K562 (cell line): ENCODE results near the gene SOX15. TPM values are rescaled to one million over a fixed set of nuclear protein-coding genes. Genes with fewer than 3 reads are reported as not detected.

ENCODE experiments used
- EP300 ChIP-seq: IDR thresholded peaks from 2 replicates; pipeline ENCODE4 v1.6.1; 2012; ENCODE audit warnings: low read length, improper control_type of control experiment
- HNRNPH1 ChIP-seq: fragments of 200-400 bp; formaldehyde crosslinking; optimal IDR thresholded peaks from 2 replicates; pipeline ENCODE3; 2017; ENCODE audit warnings: low read depth, mild to moderate bottlenecking, low read length, moderate library complexity
- HNRNPLL ChIP-seq: fragments of 200-400 bp; formaldehyde crosslinking; IDR thresholded peaks from 2 replicates; pipeline ENCODE4 v1.6.1; 2017; ENCODE audit warnings: low read length, low read depth, mild to moderate bottlenecking; ENCODE audit not compliant: poor library complexity, severe bottlenecking
- IFI16 ChIP-seq: fragments of 250-450 bp; sonication (Bioruptor Pico); IDR thresholded peaks from 2 replicates; pipeline ENCODE4 v2.1.2; 2022; ENCODE audit warnings: mild to moderate bottlenecking, inconsistent platforms
- JUND ChIP-seq, 2 experiments: IDR thresholded peaks; 2 replicates in 1 of 2; 3 replicates in 1 of 2; pipeline ENCODE4 v1.6.1; 2011; ENCODE audit warnings: borderline replicate concordance in 2 of 2, low read depth in 2 of 2, low read length in 2 of 2, improper control_type of control experiment in 1 of 2, missing biosample characterization in 1 of 2, missing genetic modification characterization in 1 of 2, missing genetic modification reagents in 1 of 2
- KAT8 ChIP-seq: fragments of 450-650 bp; IDR thresholded peaks from 2 replicates; pipeline ENCODE4 v1.6.1; 2016; ENCODE audit warnings: low read depth, mild to moderate bottlenecking
- MAX ChIP-seq: sonication (generic); formaldehyde crosslinking; IDR thresholded peaks from 2 replicates; pipeline ENCODE4 v1.9.0; 2022; ENCODE audit warnings: mild to moderate bottlenecking, missing genetic modification reagents
- NCOA1 ChIP-seq: fragments of 450-650 bp; IDR thresholded peaks from 2 replicates; pipeline ENCODE4 v1.6.1; 2016; ENCODE audit warnings: low read depth
- NFE2 ChIP-seq: IDR thresholded peaks from 2 replicates; pipeline ENCODE4 v1.6.1; 2014; ENCODE audit warnings: antibody characterized with exemption, low read depth
- SIN3B ChIP-seq: fragments of 450-650 bp; IDR thresholded peaks from 2 replicates; pipeline ENCODE4 v1.6.1; 2017; ENCODE audit warnings: low read depth, mild to moderate bottlenecking, moderate library complexity
- SMAD4 ChIP-seq: fragments of 250-450 bp; sonication (Bioruptor Pico); conservative IDR thresholded peaks from 2 replicates; pipeline ENCODE4 v1.8.0; 2021; ENCODE audit warnings: inconsistent platforms, mild to moderate bottlenecking, moderate library complexity
- TAF9B ChIP-seq: fragments of 450-650 bp; IDR thresholded peaks from 2 replicates; pipeline ENCODE4 v1.6.1; 2018; ENCODE audit warnings: mild to moderate bottlenecking; ENCODE audit not compliant: partially characterized antibody
- TSHZ1 ChIP-seq: fragments of 250-450 bp; sonication (Bioruptor Pico); IDR thresholded peaks from 2 replicates; pipeline ENCODE4 v1.4.0; 2020; ENCODE audit warnings: mild to moderate bottlenecking, moderate library complexity
- ZEB2 ChIP-seq: fragments of 450-650 bp; IDR thresholded peaks from 2 replicates; pipeline ENCODE4 v1.6.1; 2016
- ZNF764 ChIP-seq: fragments of 250-450 bp; sonication (Bioruptor Pico); IDR thresholded peaks from 2 replicates; pipeline ENCODE4 v1.4.0; 2020; ENCODE audit warnings: low read depth, mild to moderate bottlenecking, moderate library complexity
- polyA plus RNA-seq, 8 experiments: library from polyadenylated mRNA; depleted of rRNA in 4 of 8; stranded (reverse) in 5 of 8; unstranded in 3 of 8; fragments of >200 nt; fragmentation: Nextera tagmentation in 2 of 8; fragmentation: Illumina TruSeq in 1 of 8; extraction: Ambion mirVana in 2 of 8; extraction: Trizol in 1 of 8; gene quantifications; 2 replicates each; pipeline versions ENCODE4 v1.2.1 to v1.2.3, GENCODE V29; 2011 to 2014; ENCODE audit warnings: inconsistent platforms in 1 of 8, missing spikeins in 1 of 8
- total RNA-seq, 7 experiments: library from RNA; depleted of rRNA in 6 of 7; stranded (reverse); fragments of >200 nt in 6 of 7; fragmentation: Illumina TruSeq in 2 of 7; extraction: Trizol in 2 of 7; gene quantifications; 2 replicates each; pipeline versions ENCODE4 v1.2.1 to v1.2.3, GENCODE V29; 2011 to 2021; ENCODE audit warnings: low replicate concordance in 1 of 7
- TF ChIP-seq, protein P1 (sequence below), 2 experiments: fragments of 450-650 bp; conservative IDR thresholded peaks; 2 replicates each; pipeline ENCODE4 v1.6.1; 2017; ENCODE audit warnings: mild to moderate bottlenecking in 2 of 2, moderate library complexity in 2 of 2
- TF ChIP-seq, protein P2 (sequence below): fragments of 450-650 bp; IDR thresholded peaks from 2 replicates; pipeline ENCODE4 v1.6.1; 2016; ENCODE audit warnings: antibody characterized with exemption

The SOX15 gene
- total and polyA plus RNA-seq, 9 of the 15 experiments (the other 6 are each of a cell fraction or from before 2014, with no cell fraction given): 0.07 to 0.33 (median 0.19) TPM; not detected in 5

DNA sequence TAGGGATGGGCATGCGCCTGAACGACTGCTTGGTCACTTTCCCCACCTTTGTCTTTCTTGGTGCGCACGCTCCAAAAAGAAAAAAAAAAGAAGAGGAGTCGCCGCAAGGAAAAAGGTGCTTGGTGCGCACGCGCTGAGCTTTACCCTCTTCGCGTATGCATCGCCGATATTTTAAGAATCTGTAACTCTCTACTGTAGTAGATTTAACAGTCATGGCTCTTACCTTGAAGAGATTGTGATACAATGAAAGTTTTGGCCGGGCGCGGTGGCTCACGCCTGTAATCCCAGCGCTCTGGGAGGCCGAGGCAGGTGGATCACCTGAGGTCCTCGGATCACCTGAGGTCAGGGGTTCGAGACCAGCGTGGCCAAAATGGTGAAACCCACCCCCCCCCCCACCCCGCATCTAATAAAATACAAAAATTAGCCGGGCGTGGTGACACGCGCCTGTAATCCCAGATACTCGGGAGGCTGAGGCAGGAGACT, 25.4 kb upstream of the SOX15 start (continued):
- TF ChIP-seq MAX (CRISPR knock-in tag): peak; percentile 61
- TF ChIP-seq, protein P1, sequence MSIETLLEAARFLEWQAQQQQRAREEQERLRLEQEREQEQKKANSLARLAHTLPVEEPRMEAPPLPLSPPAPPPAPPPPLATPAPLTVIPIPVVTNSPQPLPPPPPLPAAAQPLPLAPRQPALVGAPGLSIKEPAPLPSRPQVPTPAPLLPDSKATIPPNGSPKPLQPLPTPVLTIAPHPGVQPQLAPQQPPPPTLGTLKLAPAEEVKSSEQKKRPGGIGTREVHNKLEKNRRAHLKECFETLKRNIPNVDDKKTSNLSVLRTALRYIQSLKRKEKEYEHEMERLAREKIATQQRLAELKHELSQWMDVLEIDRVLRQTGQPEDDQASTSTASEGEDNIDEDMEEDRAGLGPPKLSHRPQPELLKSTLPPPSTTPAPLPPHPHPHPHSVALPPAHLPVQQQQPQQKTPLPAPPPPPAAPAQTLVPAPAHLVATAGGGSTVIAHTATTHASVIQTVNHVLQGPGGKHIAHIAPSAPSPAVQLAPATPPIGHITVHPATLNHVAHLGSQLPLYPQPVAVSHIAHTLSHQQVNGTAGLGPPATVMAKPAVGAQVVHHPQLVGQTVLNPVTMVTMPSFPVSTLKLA (conservative IDR thresholded peaks at IDR 0.05): 0 out of 4 replicates have a peak, but pooled peaks of 1 of the 2 experiments have one; percentile 27
- no peak for TF ChIP-seq JUND (IDR thresholded peaks at IDR 0.05; ENCODE audit: borderline replicate concordance, low read depth, low read length)
- TF ChIP-seq JUND (tag; IDR thresholded peaks at IDR 0.05; ENCODE audit: borderline replicate concordance, low read depth, low read length): no peak
- TF ChIP-seq TSHZ1 (CRISPR knock-in tag): no peak
- peak; percentile 52; the same call in 1 of the 2 replicates for TF ChIP-seq NFE2
- TF ChIP-seq IFI16 (CRISPR knock-in tag): no peak
- TF ChIP-seq HNRNPLL: peak; percentile 60
- TF ChIP-seq ZNF764 (CRISPR knock-in tag): no peak
- no peak for TF ChIP-seq NCOA1
- no peak for TF ChIP-seq HNRNPH1
- TF ChIP-seq KAT8: no peak
- no peak for TF ChIP-seq EP300
- TF ChIP-seq, protein P2, sequence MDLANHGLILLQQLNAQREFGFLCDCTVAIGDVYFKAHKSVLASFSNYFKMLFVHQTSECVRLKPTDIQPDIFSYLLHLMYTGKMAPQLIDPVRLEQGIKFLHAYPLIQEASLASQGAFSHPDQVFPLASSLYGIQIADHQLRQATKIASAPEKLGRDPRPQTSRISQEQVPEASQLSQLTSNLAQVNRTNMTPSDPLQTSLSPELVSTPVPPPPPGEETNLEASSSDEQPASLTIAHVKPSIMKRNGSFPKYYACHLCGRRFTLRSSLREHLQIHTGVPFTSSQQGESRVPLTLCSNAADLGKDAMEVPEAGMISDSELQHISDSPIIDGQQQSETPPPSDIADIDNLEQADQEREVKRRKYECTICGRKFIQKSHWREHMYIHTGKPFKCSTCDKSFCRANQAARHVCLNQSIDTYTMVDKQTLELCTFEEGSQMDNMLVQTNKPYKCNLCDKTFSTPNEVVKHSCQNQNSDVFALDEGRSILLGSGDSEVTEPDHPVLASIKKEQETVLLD: peak; percentile 96
- no peak for TF ChIP-seq TAF9B
- no peak for TF ChIP-seq ZEB2
- TF ChIP-seq SMAD4 (CRISPR knock-in tag): no peak
- no peak for TF ChIP-seq SIN3B
